ENCODE measurements around the gene TNN.

Gene TNN

DNA sequence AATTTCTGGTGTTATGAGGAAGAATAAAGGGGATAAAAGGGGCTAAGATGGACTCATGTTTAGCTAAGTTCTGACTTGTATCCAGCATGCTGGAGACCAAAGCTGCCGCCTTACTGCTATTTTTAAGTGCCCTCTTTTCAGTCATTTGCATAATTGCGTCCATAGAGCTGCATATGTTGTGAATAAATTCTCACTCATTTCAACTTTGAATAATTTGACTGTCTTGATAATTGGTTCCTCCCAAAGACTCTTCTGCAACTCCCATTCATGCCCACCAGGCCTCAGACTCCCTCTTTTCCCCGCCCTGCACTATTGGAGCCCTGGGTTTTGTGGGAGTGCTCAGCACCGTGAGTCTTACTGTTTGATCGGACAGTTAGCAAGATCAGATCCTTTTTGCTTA is 79.9 kb downstream of the TNN start:
- no peak for DNase-seq (ENCODE audit: low read depth in 2 of 2)

DNA sequence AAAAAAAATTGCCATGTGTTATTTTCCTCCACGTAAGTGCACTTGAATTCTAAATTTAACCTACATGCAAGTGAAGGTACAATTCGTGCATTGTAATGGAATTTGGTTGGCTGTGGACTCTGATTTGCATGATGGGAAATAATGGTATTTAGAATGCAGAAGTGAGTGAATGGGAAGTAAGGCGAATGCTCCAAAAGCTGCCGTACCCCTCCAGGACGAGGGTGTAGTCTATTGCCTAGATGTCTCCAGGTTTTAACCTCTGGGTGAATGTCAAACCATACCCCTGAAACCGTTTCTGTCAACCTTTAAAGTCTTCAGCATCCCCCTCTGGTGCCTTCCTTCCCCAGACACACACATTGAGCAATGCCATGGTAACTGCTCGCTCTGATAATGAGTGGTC is 80.4 kb downstream of the TNN start:
- DNase-seq (ENCODE audit: low read depth in 2 of 2): no peak

DNA sequence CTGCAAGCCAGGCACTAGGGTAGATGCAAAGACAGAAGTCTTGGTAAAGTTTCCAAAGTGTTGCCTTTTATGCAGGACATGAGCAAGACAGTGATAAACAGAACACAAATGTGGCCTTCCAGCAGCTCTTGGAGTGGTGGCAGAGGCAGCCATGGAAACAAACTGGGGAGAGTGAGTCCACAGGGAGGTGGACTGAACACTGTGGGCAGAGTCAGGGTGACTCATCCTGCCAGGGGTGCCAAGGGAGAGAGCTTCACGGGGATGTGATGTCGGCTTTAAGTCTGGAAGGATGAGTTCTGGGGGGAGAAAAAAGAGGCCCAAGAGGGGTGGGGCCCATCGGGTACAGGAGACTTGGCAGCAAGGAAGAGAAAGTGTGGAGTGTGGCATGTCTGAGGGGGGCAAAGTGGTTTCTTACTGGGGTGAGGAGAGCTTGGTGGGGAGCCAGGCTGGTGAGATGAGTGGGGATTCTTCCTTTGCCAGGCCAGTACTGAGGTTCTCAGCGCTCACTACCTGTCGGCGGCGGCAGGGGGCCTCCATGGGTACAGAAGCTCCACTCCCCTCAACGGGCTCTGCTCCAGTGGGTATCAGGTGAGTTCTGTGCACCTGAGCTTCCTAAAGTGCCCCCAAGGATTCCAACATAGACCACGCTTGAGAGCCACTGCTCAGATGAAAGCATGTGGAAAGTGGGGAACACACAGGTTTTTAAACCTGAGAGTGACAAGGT is 83.1 kb downstream of the TNN start:
- no peak for DNase-seq (ENCODE audit: low read depth in 2 of 2)

DNA sequence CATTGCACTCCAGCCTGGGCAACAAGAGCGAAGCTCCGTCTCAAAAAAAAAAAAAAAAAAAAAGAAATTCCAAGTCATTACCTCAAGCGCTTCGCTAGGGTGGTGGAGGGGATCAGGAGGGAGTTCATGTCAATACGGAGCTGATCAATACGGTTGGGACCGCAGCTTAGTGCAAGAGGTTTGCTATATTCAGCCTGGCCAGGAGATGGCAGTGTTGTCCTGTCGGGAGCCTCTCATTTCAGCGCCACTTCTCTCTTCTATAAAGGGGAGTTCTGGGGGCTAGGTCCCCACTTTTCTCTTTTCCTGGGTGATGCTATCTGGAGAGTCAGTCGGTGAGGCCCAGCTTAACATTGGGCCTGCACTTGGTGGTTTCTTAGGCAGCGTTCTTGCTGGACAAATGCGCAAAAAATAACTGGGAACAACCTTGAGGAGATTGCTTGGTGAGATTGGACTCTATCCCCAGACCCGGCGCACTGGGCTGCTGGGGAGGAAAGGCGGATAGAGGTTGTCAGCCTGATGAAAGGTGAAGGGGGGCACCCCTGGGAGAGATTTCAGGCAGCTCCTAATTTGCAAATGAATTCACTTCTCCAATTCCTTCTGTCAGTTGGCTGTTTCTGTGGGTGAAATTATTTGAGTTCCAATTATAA is 84.5 kb downstream of the TNN start:
- DNase-seq (ENCODE audit: low read depth in 2 of 2): peak; percentile 58 to 68

DNA sequence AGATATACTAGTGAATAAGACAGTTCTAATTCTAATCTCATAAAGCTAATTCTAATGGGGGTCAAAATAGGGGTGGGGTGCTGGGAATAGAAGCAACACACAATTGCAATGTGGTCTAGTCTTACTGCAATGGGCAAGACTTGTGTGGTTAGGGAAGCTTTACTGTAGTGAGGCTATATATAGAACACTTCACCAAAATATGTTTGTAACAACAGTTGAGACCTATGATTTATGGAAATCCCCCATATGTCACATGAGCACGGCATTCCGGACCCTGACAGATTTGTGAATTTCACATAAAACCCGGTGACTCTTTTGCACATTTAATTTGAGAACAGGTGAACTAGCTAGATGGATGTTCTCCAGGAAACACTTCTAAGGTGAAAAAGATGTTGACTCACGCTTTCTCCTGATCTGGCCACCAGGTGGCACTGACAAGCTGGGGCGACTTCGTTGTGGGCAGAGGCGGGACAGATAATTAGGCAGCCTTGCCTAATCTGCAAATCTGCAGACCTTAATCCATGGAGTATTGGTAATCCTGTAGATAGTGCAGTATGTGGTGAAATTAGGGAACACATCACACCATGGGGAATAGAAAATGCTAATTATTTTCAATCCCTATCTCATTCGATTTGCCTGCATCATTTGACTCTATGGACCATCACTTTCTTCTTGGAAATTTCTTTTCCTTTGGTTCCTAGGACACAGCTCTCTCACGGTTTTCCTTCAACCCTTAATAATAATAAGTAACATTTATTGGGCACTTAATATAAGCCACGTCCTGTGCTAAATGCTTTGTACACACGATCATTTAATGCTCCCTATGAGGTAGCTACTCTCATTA is 87.2 kb downstream of the TNN start:
- peak; percentile 66 to 72 for DNase-seq (ENCODE audit: low read depth in 2 of 2)

DNA sequence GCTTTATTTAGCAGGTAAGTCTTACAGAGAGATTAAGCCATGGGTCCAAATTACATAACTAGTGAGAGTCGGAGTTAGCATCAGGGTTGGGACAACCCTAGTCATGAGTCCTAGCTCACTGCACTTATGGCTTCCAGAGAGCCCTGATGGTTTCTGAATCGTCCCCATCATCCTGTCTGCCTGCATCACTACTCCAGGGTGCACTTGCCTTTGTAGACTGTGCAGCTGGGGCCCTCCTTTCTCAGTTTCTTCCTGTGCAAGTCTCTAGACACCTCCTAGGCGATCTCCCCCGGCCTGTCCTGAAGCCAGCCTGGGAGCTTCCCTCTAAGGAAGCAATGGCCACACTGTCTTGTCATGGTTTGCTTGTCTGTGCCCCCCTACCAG is 87.8 kb downstream of the TNN start:
- no peak for DNase-seq (ENCODE audit: low read depth in 2 of 2)

DNA sequence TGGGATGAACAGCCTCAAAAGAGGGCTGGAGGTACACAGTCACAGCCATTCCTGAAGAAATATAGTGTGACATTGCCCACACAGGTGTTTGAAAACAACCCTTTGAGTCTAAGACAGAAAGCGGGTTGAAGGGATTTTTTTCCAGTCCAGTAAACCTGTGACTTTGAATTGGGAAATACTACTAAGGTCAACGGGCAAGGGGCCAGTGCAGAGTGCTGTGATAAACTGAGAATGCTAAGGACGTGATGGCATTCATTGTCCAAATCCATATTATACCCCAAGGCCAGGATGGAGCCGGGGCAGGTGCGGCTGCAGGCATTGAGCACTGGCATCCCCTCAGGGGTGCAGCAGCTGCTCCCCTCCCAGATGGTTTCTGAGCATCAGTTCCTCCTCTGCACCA is 88.3 kb downstream of the TNN start:
- no peak for DNase-seq (ENCODE audit: low read depth in 2 of 2)

DNA sequence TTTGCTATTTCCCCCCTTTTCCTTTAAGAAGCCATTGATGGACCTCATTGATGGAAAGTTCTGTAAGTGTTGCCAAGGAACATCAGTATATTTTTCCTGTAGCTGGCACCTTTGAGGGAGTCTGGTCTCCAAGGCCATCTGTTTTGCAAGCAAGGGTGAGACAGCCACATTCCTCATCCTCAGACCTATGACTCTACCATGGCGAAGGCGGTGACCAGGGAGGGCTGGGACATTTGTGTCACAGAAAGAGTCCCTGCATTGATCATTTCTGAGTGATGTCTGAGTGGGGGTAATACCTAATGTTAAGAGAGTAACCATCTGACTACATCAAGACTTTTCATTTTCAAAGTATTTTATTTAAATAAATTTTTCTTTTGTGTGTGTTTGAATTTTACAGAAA is 89.6 kb downstream of the TNN start:
- DNase-seq (ENCODE audit: low read depth in 2 of 2): no peak

DNA sequence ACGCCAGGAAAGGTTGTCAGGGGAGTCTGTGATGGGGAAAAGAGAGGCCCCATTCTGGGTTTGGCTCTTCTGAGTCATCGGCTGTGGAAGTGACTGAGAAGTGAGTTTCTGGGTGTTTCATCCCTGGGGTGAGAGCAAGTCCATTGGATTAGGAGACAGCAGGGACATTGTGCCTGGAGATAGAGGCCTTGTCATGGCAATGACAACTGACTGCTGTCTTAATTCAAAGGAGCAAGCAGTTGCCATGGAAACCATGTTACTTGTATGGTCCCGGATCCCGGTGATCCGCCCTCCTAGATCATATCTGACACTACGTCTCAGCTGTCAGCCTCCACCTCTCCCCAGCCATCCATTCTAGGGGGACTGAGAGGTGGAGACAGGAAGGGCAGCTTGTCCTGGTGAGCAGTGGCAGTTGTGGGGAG is 90.5 kb downstream of the TNN start:
- no peak for DNase-seq (ENCODE audit: low read depth in 2 of 2)

DNA sequence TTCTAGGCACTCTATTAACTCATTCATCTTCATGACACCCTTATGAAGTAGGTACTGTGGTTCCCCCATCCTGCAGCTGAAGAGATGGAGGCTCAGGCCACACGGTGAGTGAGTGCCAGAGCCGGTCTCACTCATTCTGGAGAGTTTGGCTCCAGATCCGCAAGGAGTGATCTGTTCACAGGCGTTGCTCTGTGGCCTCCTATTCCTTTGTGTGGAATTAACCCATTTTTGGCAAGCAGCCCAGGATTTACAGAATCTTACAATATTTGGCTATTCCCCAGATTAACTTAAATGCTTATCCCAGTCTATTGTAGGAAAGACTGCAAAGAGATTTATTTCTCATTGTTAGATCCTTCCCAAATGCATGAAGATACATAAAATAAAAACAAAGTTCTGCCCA is 95.3 kb downstream of the TNN start:
- no peak for DNase-seq (ENCODE audit: low read depth in 2 of 2)

DNA sequence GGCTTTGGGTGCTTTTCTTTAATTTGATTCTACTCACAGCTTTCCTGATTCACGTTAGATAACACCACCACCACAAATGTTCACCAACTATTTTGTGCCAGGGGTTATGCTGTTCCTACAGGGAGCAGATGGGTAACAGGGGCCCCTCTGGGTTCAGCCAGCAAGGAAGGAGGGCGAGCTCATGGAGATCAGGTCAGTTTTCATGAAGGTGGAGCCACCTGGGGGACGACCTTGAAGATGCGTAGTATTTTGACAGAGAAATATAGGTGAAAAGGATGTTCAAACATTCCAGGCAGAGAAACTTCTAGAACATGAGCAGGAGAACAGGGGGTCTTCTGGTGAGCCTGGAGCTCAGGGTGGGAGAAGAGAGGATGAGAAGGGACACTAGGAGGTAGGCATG is 96.1 kb downstream of the TNN start:
- no peak for DNase-seq (ENCODE audit: low read depth in 2 of 2)

DNA sequence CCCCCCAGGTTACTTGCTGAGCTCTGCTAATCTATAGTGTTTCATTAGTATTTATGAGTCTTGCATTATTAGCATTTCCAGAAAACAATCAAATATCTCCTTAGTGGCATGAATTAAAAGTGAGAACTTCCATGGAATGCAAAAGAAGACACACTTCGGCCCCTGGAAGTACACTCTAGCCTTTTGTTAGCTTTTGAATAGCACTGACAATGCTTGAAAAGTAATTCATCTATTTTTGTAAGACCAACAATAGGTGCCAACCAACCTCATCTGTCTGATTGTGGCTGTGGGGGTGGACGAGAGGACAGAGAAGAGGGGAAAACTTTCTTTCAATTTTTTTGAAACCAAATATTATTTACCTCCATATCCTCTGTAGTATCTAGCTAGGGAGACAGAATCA is 97.1 kb downstream of the TNN start:
- no peak for DNase-seq (ENCODE audit: low read depth in 2 of 2)

DNA sequence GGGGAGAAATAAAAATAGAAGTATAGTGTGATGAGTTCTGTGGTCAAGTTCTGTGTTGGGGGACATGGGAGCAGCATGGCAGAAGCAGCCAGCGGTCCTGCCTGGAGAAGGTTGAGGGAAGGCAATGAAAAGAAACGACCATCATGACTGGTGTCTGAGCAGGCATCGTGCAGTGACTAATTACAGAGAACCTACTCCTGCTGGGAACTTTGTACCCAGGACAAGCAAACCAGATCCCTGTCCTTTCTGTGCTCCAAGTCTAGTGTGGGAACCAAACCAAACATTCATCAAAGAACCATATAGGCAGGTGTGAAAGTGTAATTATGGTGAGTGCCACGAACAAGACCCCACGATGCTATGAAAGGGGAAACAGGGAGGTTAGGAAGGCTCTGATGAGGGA is 99.1 kb downstream of the TNN start:
- DNase-seq (ENCODE audit: low read depth in 2 of 2): no peak

DNA sequence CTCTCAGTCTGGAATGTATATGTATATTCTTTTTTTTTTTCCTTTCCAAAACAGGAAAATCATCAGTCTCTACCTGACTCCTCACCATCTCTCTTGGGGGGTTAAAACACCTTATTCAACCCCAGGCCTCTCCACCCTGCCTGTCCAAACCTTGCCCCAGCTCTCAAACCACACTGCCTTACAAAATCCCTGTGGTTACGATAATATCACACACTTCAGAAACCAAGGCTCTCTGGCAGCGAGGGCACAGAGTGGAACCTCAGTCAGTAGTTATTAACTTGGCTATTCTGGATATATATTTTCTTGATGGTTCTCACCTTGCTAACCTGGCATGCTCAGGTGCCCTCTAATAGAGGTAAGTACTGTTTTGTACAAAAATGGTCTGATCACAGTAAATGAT is 100.2 kb downstream of the TNN start:
- DNase-seq (ENCODE audit: low read depth in 2 of 2): no peak

DNA sequence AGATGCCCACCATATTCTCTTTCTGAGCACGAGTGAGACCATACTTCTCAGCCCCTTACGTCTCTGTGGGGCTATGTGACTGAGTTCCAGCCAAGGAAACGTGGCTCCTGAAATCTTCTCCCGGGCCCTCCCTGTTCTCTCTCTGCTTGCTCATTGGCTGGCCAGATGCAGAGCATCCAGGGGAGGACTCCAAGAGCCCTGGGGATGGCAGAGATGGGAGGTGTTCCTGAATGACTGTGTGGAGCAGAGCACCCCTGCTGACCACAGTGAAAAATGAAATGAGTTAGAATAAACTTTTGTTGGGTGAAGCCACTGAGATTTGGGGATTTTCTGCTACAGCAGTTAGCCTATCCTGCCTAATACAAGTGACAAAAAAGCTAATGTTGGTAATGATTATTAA is 101.1 kb downstream of the TNN start:
- DNase-seq (ENCODE audit: low read depth in 2 of 2): no peak

DNA sequence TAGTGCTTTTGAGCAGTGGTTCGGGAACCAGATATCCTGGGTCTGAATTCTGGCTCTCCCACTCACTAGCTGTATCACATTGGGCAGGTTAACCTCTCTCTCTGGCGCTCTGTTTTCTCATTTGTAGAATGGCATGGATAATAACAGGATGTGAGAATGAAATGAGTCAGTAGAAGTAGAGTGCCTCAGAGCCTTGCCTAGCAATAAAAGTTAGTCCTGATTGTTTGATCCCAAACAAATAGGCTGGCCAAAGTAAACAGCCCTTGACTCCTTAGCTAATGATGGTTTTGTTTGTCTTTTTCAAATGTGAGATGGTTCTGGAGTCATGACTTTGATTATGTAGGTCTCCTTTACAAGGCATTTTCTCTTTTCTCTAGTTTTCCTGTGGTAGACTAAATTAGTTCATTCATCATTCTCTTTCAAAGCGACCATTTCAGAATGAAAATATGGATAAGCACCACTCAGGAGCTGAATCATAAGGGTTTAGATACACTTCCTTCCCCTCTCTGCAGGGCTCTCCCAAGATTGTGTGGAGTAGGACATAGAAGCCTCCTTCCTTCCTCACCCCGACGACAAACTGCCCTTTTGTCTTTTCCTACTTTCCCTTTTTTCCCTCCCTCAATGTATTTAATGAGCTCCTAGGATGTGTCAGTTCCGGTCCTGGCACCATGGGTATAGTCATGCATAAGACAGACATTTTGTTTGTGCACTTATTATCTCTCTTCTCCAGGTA is 101.8 kb downstream of the TNN start:
- DNase-seq (ENCODE audit: low read depth in 2 of 2): no peak

DNA sequence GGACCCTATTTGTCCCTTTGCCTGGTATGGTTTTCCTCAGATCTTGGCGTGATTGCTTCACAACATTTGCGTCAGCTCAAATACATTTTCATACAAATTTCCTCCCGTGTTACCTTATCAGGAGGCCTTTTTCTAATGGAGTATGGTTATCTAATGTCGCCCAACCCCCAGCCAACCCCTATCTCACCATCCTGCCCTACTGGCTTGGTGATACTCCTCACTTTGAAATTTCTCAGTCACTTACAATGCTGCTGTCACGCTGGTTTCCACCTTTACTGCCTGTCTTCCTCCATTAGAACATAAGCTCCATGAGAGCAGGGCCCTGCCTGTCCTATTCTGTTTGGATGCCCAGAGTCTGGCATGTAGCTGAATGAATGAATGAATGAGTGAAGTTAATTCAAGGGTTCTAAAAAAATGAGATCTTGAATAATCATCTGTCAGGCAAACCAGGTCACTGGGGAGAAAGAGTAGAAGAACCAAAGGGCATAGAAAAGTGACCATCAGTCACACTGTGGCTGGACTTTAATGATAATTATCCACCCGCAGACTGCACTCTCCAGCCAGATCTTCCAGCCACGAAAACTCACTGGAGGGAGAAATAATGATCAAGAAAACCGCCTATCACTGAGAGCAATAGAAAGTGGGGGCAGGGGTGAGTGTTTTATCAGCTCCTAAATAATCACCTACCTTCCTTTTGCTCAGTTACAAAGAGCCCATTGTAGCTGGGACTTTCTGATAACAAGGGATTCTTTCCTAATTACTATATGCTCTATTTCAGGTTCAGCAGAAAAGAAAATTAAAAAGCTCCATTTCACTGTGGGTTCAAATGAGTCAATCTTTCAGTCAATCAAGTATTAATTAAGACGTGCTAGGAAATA is 103.6 kb downstream of the TNN start:
- DNase-seq (ENCODE audit: low read depth in 2 of 2): no peak

DNA sequence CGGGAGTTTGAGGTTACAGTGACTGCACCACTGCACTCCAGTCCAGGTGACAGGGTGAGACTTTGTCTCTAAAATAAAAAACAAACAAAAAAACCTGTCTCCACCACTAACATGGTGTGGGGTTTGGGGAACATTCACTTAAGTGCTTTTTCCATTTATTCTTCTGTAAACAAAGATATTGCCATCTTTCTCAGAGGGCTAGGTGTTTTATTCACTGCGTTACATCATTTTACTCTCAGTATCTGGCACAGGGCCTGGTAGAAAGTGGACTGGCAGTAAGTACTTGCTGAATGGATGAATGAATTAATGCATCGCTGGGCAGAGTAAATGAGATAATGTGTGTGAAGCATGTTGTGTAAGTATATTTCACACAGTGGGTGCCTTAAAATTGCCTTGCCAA is 104.9 kb downstream of the TNN start:
- DNase-seq (ENCODE audit: low read depth in 2 of 2): no peak

DNA sequence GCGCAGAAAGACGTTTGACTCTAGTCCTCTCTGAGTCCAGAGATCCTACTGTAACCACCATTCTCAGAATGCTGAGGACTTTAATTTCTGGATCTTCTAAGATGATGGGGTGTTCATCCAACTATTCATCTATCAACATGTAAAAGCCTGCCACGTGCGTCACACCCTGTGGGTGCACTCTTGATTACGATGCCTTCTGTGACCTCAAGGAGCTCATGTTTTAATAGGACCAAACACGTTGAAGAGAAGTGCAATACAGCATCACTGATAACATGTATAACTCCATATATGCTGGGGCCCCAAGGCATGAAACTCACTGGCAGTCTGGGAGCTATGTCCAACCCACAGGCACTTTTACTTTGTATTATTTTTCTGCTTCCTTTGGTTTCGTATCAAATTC is 105.9 kb downstream of the TNN start:
- DNase-seq (ENCODE audit: low read depth in 2 of 2): no peak

DNA sequence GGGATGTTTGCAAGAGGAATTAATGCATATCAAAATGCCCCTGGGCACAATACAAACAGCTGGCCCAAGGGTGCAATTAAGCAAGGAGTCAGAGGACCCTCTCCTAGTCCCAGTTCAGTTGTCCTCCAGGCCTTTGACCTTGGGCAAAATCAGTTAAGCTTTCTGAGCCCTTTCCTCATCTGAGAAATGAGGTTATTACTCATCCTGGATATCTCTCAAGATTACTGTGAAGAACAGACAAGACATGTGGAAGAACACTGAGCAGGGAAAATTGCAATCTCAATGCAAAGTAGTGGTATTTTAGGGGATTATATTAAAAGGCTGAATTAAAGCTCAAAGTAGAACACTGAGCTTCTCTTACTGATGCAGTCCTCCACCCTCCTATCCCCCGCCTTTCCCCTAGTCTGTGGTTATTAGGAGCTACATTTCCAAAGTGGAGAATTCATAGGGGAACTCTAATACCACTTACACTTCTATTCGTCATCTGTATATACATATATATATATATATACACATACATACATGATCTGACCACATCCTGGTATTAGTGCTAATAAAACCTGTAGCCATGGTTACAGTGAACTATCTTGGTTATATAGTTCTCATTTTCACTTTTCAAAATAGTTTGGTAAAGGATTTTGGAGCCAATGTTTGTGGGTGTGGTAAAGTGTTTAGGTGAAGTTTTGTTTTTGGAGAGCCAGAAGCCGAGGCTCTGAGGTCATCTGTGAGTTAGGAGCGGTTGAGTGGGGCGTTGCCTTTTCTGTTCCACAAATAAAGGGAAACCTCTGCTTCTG is 106.9 kb downstream of the TNN start:
- DNase-seq (ENCODE audit: low read depth in 2 of 2): no peak
